Adipocyte (in vitro differentiated cells): ENCODE measurements around the gene LAMP2.

ENCODE experiments used
- DNase-seq: peaks from one replicate; pipeline ENCODE4 v3.0.0-alpha.2; 2015; ENCODE audit warnings: low read depth
- H3K27me3 ChIP-seq: replicated peaks from 2 replicates; pipeline ENCODE4 v1.7.0; 2013; ENCODE audit warnings: mild to moderate bottlenecking, low read length, moderate library complexity; ENCODE audit not compliant: control insufficient read depth, insufficient read depth
- H3K36me3 ChIP-seq: 2 replicates; pipeline ENCODE4 v1.7.0; 2013; ENCODE audit warnings: low read length, mild to moderate bottlenecking, moderate library complexity; ENCODE audit not compliant: control insufficient read depth, insufficient read depth, severe bottlenecking
- H3K4me1 ChIP-seq: 2 replicates; pipeline ENCODE4 v1.7.0; 2013; ENCODE audit warnings: mild to moderate bottlenecking, low read length, moderate library complexity; ENCODE audit not compliant: control insufficient read depth, insufficient read depth
- H3K4me3 ChIP-seq: 2 replicates; pipeline ENCODE4 v1.7.0; 2013; ENCODE audit warnings: mild to moderate bottlenecking, low read length, moderate library complexity
- H3K9ac ChIP-seq: 2 replicates; pipeline ENCODE4 v1.7.0; 2013; ENCODE audit warnings: mild to moderate bottlenecking, low read length, moderate library complexity
- H3K9me3 ChIP-seq: 2 replicates; pipeline ENCODE4 v1.7.0; 2013; ENCODE audit warnings: mild to moderate bottlenecking, low read length, moderate library complexity; ENCODE audit not compliant: control insufficient read depth

LAMP2 gene

GRCh38 chrX:120402369-120402768 is 66.7 kb downstream of the LAMP2 start:
- no peak for DNase-seq
- H3K4me3 ChIP-seq = no peak overlapping the region
- H3K27me3 ChIP-seq = peaks cover 5% of the 10 kb centered on the region
- H3K36me3 ChIP-seq = no peaks in the 10 kb centered on the region
- no peaks in the 10 kb centered on the region for H3K9me3 ChIP-seq
- no peak overlapping the region for H3K9ac ChIP-seq
- no peaks in the 10 kb centered on the region for H3K4me1 ChIP-seq

GRCh38 chrX:120401301-120401700 is 67.8 kb downstream of the LAMP2 start:
- H3K9ac ChIP-seq = no peak overlapping the region
- DNase-seq = no peak
- no peak overlapping the region for H3K4me3 ChIP-seq
- no peaks in the 10 kb centered on the region for H3K4me1 ChIP-seq
- H3K27me3 ChIP-seq = peaks cover 5% of the 10 kb centered on the region
- H3K9me3 ChIP-seq = no peaks in the 10 kb centered on the region
- no peaks in the 10 kb centered on the region for H3K36me3 ChIP-seq

- no peak overlapping the region for H3K9ac ChIP-seq
- peaks cover 12% of the 10 kb centered on the region for H3K9me3 ChIP-seq
- no peaks in the 10 kb centered on the region for H3K36me3 ChIP-seq
- H3K4me3 ChIP-seq = no peak overlapping the region
- H3K27me3 ChIP-seq = peaks cover 40% of the 10 kb centered on the region
- no peaks in the 10 kb centered on the region for H3K4me1 ChIP-seq
- peak; percentile 11 for DNase-seq
These were observed 88.4 kb downstream of the LAMP2 start for GRCh38 chrX:120380699-120381098.

GRCh38 chrX:120379937-120380681 is 89.0 kb downstream of the LAMP2 start:
- no peak overlapping the region for H3K4me3 ChIP-seq
- no peak for DNase-seq
- H3K36me3 ChIP-seq = no peaks in the 10 kb centered on the region
- H3K9me3 ChIP-seq = peaks cover 12% of the 10 kb centered on the region
- H3K9ac ChIP-seq = no peak overlapping the region
- H3K27me3 ChIP-seq = peaks cover 45% of the 10 kb centered on the region
- no peaks in the 10 kb centered on the region for H3K4me1 ChIP-seq

- Histone ChIP-seq H3K9ac (no peak overlapping the region), H3K27me3 (peaks cover 48% of the 10 kb centered on the region), H3K4me1 (no peaks in the 10 kb centered on the region), H3K36me3 (no peaks in the 10 kb centered on the region), H3K9me3 (peaks cover 12% of the 10 kb centered on the region), H3K4me3 (no peak overlapping the region)
- DNase-seq = no peak
These were observed 90.5 kb downstream of the LAMP2 start for GRCh38 chrX:120378570-120378969.
